H9 (cell line): ENCODE data around the gene MYMK. TPM values are rescaled to one million over a fixed set of nuclear protein-coding genes. Genes with fewer than 3 reads are reported as not detected.

ENCODE experiments used
- DNase-seq: peaks from one replicate; pipeline ENCODE4 v3.0.0-alpha.2; 2017
- H2AFZ ChIP-seq: one replicate; pipeline ENCODE4 v1.6.1; 2013; ENCODE audit warnings: mild to moderate bottlenecking, low read length, control low read depth, moderate library complexity
- H2AK5ac ChIP-seq: 2 replicates; pipeline ENCODE4 v1.6.1; 2013; ENCODE audit warnings: low read length, control low read depth, mixed read lengths; ENCODE audit not compliant: insufficient read length
- H2BK120ac ChIP-seq: one replicate; pipeline ENCODE4 v1.6.1; 2013; ENCODE audit warnings: low read depth, mild to moderate bottlenecking, low read length, control low read depth, inconsistent platforms; ENCODE audit not compliant: poor library complexity, severe bottlenecking
- H2BK12ac ChIP-seq: 2 replicates; pipeline ENCODE4 v1.6.1; 2013; ENCODE audit warnings: low read length, control low read depth, mixed read lengths, low read depth; ENCODE audit not compliant: insufficient read length
- H2BK15ac ChIP-seq: 2 replicates; pipeline ENCODE4 v1.6.1; 2013; ENCODE audit warnings: low read depth, low read length, control low read depth
- H2BK20ac ChIP-seq: one replicate; pipeline ENCODE4 v1.6.1; 2013; ENCODE audit warnings: low read depth, mild to moderate bottlenecking, low read length, control low read depth, inconsistent platforms; ENCODE audit not compliant: poor library complexity, severe bottlenecking
- H2BK5ac ChIP-seq: 2 replicates; pipeline ENCODE4 v1.6.1; 2013; ENCODE audit warnings: low read length, control low read depth, mixed read lengths; ENCODE audit not compliant: insufficient read length
- H3K14ac ChIP-seq: 2 replicates; pipeline ENCODE4 v1.6.1; 2013; ENCODE audit warnings: low read length, control low read depth; ENCODE audit not compliant: insufficient read depth
- H3K18ac ChIP-seq: 2 replicates; pipeline ENCODE4 v1.6.1; 2013; ENCODE audit warnings: low read depth, mild to moderate bottlenecking, mixed read lengths, low read length, control low read depth; ENCODE audit not compliant: insufficient read length
- H3K23ac ChIP-seq: 2 replicates; pipeline ENCODE4 v1.6.1; 2013; ENCODE audit warnings: low read length, control low read depth, mixed read lengths, low read depth; ENCODE audit not compliant: insufficient read length
- H3K23me2 ChIP-seq: 2 replicates; pipeline ENCODE4 v1.6.1; 2013; ENCODE audit warnings: low read depth, mild to moderate bottlenecking, mixed read lengths, low read length, control low read depth; ENCODE audit not compliant: insufficient read length, poor library complexity, severe bottlenecking
- H3K27ac ChIP-seq: 2 replicates; pipeline ENCODE4 v1.5.1; 2013; ENCODE audit warnings: low read length, control low read depth, mixed read lengths, low read depth; ENCODE audit not compliant: insufficient read length
- H3K27me3 ChIP-seq: 2 replicates; pipeline ENCODE4 v1.6.1; 2013; ENCODE audit warnings: low read length, control low read depth, inconsistent platforms; ENCODE audit not compliant: insufficient read depth
- H3K4ac ChIP-seq: 2 replicates; pipeline ENCODE4 v1.6.1; 2013; ENCODE audit warnings: low read depth, mild to moderate bottlenecking, control low read depth, inconsistent platforms, low read length, moderate library complexity
- H3K4me1 ChIP-seq: 2 replicates; pipeline ENCODE4 v1.6.1; 2013; ENCODE audit warnings: low read length, control low read depth, inconsistent platforms; ENCODE audit not compliant: insufficient read depth
- H3K4me2 ChIP-seq: 2 replicates; pipeline ENCODE4 v1.6.1; 2013; ENCODE audit warnings: low read length, control low read depth, mixed read lengths; ENCODE audit not compliant: insufficient read length, insufficient read depth
- H3K56ac ChIP-seq: 2 replicates; pipeline ENCODE4 v1.6.1; 2013; ENCODE audit warnings: low read depth, mild to moderate bottlenecking, mixed read lengths, low read length, control low read depth; ENCODE audit not compliant: insufficient read length
- H3K79me1 ChIP-seq: 2 replicates; pipeline ENCODE4 v1.6.1; 2013; ENCODE audit warnings: low read depth, mild to moderate bottlenecking, moderate library complexity, low read length, control low read depth, inconsistent platforms; ENCODE audit not compliant: insufficient read depth, poor library complexity, severe bottlenecking
- H3K79me2 ChIP-seq: 2 replicates; pipeline ENCODE4 v1.6.1; 2013; ENCODE audit warnings: low read length, control low read depth, inconsistent platforms; ENCODE audit not compliant: insufficient read depth
- H3K9ac ChIP-seq: 2 replicates; pipeline ENCODE4 v1.6.1; 2013; ENCODE audit warnings: low read length, control low read depth, mixed read lengths; ENCODE audit not compliant: insufficient read length; ENCODE audit errors: extremely low read depth
- H3K9me3 ChIP-seq: one replicate; pipeline ENCODE4 v1.6.1; 2013; ENCODE audit warnings: low read depth, low read length, inconsistent platforms; ENCODE audit not compliant: control insufficient read depth
- H3T11ph ChIP-seq: one replicate; pipeline ENCODE4 v1.6.1; 2013; ENCODE audit warnings: mild to moderate bottlenecking, low read length, control low read depth, inconsistent platforms
- H4K20me1 ChIP-seq: one replicate; pipeline ENCODE4 v1.6.1; 2013; ENCODE audit not compliant: control insufficient read depth, insufficient read length, insufficient read depth
- H4K5ac ChIP-seq: 2 replicates; pipeline ENCODE4 v1.6.1; 2013; ENCODE audit warnings: low read depth, mild to moderate bottlenecking, mixed read lengths, low read length, control low read depth; ENCODE audit not compliant: insufficient read length
- H4K8ac ChIP-seq: replicated peaks from 2 replicates; pipeline ENCODE4 v1.6.1; 2013; ENCODE audit warnings: low read length, control low read depth, mixed read lengths, low read depth; ENCODE audit not compliant: insufficient read length
- H4K91ac ChIP-seq: 2 replicates; pipeline ENCODE4 v1.6.1; 2013; ENCODE audit warnings: low read depth, mild to moderate bottlenecking, moderate library complexity, mixed read lengths, low read length, control low read depth; ENCODE audit not compliant: insufficient read length
- H3K27ac Mint-ChIP-seq, 3 experiments: 2 replicates in 2 of 3; 3 replicates in 1 of 3; pipeline ENCODE4 v1.8.0; 2020 to 2021; ENCODE audit warnings: mixed read lengths in 3 of 3, mild to moderate bottlenecking in 1 of 3, moderate library complexity in 1 of 3
- H3K27me3 Mint-ChIP-seq: 2 replicates; pipeline ENCODE4 v1.8.0; 2021; ENCODE audit warnings: low read depth, mild to moderate bottlenecking, moderate library complexity, mixed read lengths
- H3K36me3 Mint-ChIP-seq, 3 experiments: 2 replicates in 2 of 3; 3 replicates in 1 of 3; pipeline ENCODE4 v1.8.0; 2020 to 2021; ENCODE audit warnings: low read depth in 3 of 3, mixed read lengths in 3 of 3; ENCODE audit not compliant: insufficient read depth in 1 of 3
- H3K4me1 Mint-ChIP-seq, 2 experiments: 2 replicates each; pipeline ENCODE4 v1.8.0; 2020; ENCODE audit warnings: mixed read lengths in 2 of 2
- H3K4me3 Mint-ChIP-seq, 2 experiments: 2 replicates in 1 of 2; 3 replicates in 1 of 2; pipeline ENCODE4 v1.8.0; 2020 to 2021; ENCODE audit warnings: mild to moderate bottlenecking in 2 of 2, mixed read lengths in 2 of 2, moderate library complexity in 1 of 2
- H3K9me3 Mint-ChIP-seq, 2 experiments: 2 replicates in 1 of 2; 3 replicates in 1 of 2; pipeline ENCODE4 v1.8.0; 2020; ENCODE audit warnings: mild to moderate bottlenecking in 2 of 2, mixed read lengths in 2 of 2, moderate library complexity in 1 of 2
- WGBS: extraction: QIAGEN DNeasy Blood & Tissue Kit; methylation state at CpG from one replicate; pipeline ENCODE4 v1.1.7; 2013; ENCODE audit warnings: missing lambda C conversion rate, low lambda C conversion rate, mixed read lengths; ENCODE audit not compliant: insufficient read length; ENCODE audit errors: extremely low coverage; 5-methylcytosine and 5-hydroxymethylcytosine counted together
- total RNA-seq: library from RNA; stranded (reverse); gene quantifications from 2 replicates; pipeline ENCODE4 v1.2.1, GENCODE V29; 2021
- TF ChIP-seq, protein P1 (sequence below): fragments of 200-600 bp; sonication (generic); conservative IDR thresholded peaks from 3 replicates; pipeline ENCODE4 v1.8.0; 2021; ENCODE audit warnings: antibody characterized with exemption, mild to moderate bottlenecking

The MYMK gene
- total RNA-seq, 1 experiment from 2014 or later, result not detected

- no peak overlapping the region for H3K4me3 Mint-ChIP-seq
- H3K79me2 ChIP-seq, result no peaks in the 10 kb centered on the region
- no peak overlapping the region; the same call in 1 of the 2 replicates for H3K14ac ChIP-seq
- no peak overlapping the region for H3K56ac ChIP-seq
- no peak overlapping the region for H2AFZ ChIP-seq
- H3K4me1 Mint-ChIP-seq, result no peaks in the 10 kb centered on the region
- no peak overlapping the region for H3K9ac ChIP-seq
- no CpG with 5 or more reads among the region's 11 CpGs for WGBS
- H3K27me3 Mint-ChIP-seq, result peaks cover 7% of the 10 kb centered on the region
- no peaks in the 10 kb centered on the region for H3K27me3 ChIP-seq
- H3T11ph ChIP-seq, result no peak overlapping the region
- no peaks in the 10 kb centered on the region for H3K79me1 ChIP-seq
- no peaks in the 10 kb centered on the region for H3K9me3 ChIP-seq
- H4K91ac ChIP-seq, result no peak overlapping the region
- no peaks in the 10 kb centered on the region for H3K36me3 Mint-ChIP-seq
- no peak overlapping the region for H4K5ac ChIP-seq
- no peak overlapping the region for H2BK12ac ChIP-seq
- no peak overlapping the region for H2BK5ac ChIP-seq
- H2BK20ac ChIP-seq, result no peak overlapping the region
- TF ChIP-seq, protein P1, sequence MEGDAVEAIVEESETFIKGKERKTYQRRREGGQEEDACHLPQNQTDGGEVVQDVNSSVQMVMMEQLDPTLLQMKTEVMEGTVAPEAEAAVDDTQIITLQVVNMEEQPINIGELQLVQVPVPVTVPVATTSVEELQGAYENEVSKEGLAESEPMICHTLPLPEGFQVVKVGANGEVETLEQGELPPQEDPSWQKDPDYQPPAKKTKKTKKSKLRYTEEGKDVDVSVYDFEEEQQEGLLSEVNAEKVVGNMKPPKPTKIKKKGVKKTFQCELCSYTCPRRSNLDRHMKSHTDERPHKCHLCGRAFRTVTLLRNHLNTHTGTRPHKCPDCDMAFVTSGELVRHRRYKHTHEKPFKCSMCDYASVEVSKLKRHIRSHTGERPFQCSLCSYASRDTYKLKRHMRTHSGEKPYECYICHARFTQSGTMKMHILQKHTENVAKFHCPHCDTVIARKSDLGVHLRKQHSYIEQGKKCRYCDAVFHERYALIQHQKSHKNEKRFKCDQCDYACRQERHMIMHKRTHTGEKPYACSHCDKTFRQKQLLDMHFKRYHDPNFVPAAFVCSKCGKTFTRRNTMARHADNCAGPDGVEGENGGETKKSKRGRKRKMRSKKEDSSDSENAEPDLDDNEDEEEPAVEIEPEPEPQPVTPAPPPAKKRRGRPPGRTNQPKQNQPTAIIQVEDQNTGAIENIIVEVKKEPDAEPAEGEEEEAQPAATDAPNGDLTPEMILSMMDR, result no peak
- no peak overlapping the region for H2AK5ac ChIP-seq
- no peak overlapping the region for H3K4me2 ChIP-seq
- H3K23ac ChIP-seq, result no peak overlapping the region
- no peaks in the 10 kb centered on the region for H4K20me1 ChIP-seq
- H3K18ac ChIP-seq, result no peak overlapping the region
- no peak overlapping the region for H3K4ac ChIP-seq
- H4K8ac ChIP-seq, result no peak overlapping the region
- H3K27ac Mint-ChIP-seq, result no peak overlapping the region
- H3K27ac ChIP-seq, result no peak overlapping the region
- H2BK15ac ChIP-seq, result no peak overlapping the region
- no peaks in the 10 kb centered on the region for H3K23me2 ChIP-seq
- DNase-seq, result no peak
- H3K9me3 Mint-ChIP-seq, result 0 out of 5 replicates have a peak, but pooled peaks cover 0 to under 1% of the 10 kb centered on the region in 2 experiments
- H2BK120ac ChIP-seq, result no peak overlapping the region
- no peaks in the 10 kb centered on the region for H3K4me1 ChIP-seq
These were observed 31.3 kb downstream of the MYMK start for GRCh38 chr9:133493428-133493827.
